ENCODE results near the gene CELF4. TPM values are rescaled to one million over a fixed set of nuclear protein-coding genes. Genes with fewer than 3 reads are reported as not detected.

Gene CELF4
- total and polyA plus RNA-seq, 12 donors = 0.42 to 16.9 (median 3.9) TPM; not detected in 1

- no peaks in the 10 kb centered on the region for H3K36me3 ChIP-seq (replicated peaks in 1 of 2)
- no peak for TF ChIP-seq POLR2A (IDR thresholded peaks at IDR 0.05)
- no peak for TF ChIP-seq CTCF (IDR thresholded peaks at IDR 0.05)
- H3K27me3 ChIP-seq = no peaks in the 10 kb centered on the region
- no peaks in the 10 kb centered on the region for H3K4me1 ChIP-seq (replicated peaks in 1 of 2)
- H3K27ac ChIP-seq = no peak overlapping the region
- H3K9me3 ChIP-seq (replicated peaks in 1 of 3) = no peaks in the 10 kb centered on the region
- WGBS, 4 donors = 87 to 91% (median 88%) methylated on average over 11 to 12 of the region's 12 CpGs
- no peak overlapping the region for H3K4me3 ChIP-seq
- no peak for DNase-seq
- intact Hi-C loops (cut with DNase I) = no loop called here
Observed at GRCh38 chr18:37408676-37409265, 156.8 kb downstream of the CELF4 start.

GRCh38 chr18:37407571-37407970 is 158.0 kb downstream of the CELF4 start:
- Histone ChIP-seq H3K36me3 (replicated peaks in 1 of 2) (no peaks in the 10 kb centered on the region), H3K4me1 (replicated peaks in 1 of 2) (no peaks in the 10 kb centered on the region), H3K4me3 (no peak overlapping the region), H3K27ac (no peak overlapping the region), H3K9me3 (replicated peaks in 1 of 3) (no peaks in the 10 kb centered on the region), H3K27me3 (no peaks in the 10 kb centered on the region)
- DNase-seq = no peak
- 57 to 78% (median 64%) methylated on average over 4 of the region's 4 CpGs for WGBS, 4 donors
- intact Hi-C loops (cut with DNase I) = no loop called here
- TF ChIP-seq CTCF (IDR thresholded peaks at IDR 0.05) (no peak), POLR2A (IDR thresholded peaks at IDR 0.05) (no peak)

- 67 to 78% (median 70%) methylated on average over 6 of the region's 6 CpGs for WGBS, 4 donors
- Histone ChIP-seq H3K4me3 (no peak overlapping the region), H3K36me3 (replicated peaks in 1 of 2) (no peaks in the 10 kb centered on the region), H3K27me3 (no peaks in the 10 kb centered on the region), H3K9me3 (replicated peaks in 1 of 3) (no peaks in the 10 kb centered on the region), H3K4me1 (replicated peaks in 1 of 2) (no peaks in the 10 kb centered on the region), H3K27ac (no peak overlapping the region)
- no peak for DNase-seq
- intact Hi-C loops (cut with DNase I) = no loop called here
- no peak for TF ChIP-seq POLR2A (IDR thresholded peaks at IDR 0.05)
- TF ChIP-seq CTCF (IDR thresholded peaks at IDR 0.05) = no peak
Observed at GRCh38 chr18:37405772-37406171, 159.8 kb downstream of the CELF4 start.

- no peak for TF ChIP-seq CTCF (IDR thresholded peaks at IDR 0.05)
- TF ChIP-seq POLR2A (IDR thresholded peaks at IDR 0.05) = no peak
- H3K36me3 ChIP-seq (replicated peaks in 1 of 2) = no peaks in the 10 kb centered on the region
- intact Hi-C loops (cut with DNase I) = no loop called here
- no peak for DNase-seq
- H3K4me3 ChIP-seq = no peak overlapping the region
- H3K9me3 ChIP-seq (replicated peaks in 1 of 3) = no peaks in the 10 kb centered on the region
- H3K4me1 ChIP-seq (replicated peaks in 1 of 2) = no peaks in the 10 kb centered on the region
- H3K27me3 ChIP-seq = no peaks in the 10 kb centered on the region
- no peak overlapping the region for H3K27ac ChIP-seq
- WGBS, 4 donors = 77 to 83% (median 78%) methylated on average over 4 of the region's 4 CpGs
Observed at GRCh38 chr18:37405229-37405628, 160.4 kb downstream of the CELF4 start.
